Stimulated activated CD8-positive, alpha-beta memory T cell treated with anti-CD3 and anti-CD28 coated beads, Interleukin-12 subunit alpha, Interleukin-12 subunit beta, amount 100 ng/mL, for 24 hours (primary cell): ENCODE results near the gene DNAJA2.
A peak's percentile ranks its signal among the peaks of the same experiment; 100 is the strongest.

Experiments
- DNase-seq: peaks from one replicate; pipeline ENCODE4 v3.0.0-alpha.2; 2020; ENCODE audit errors: extremely low read depth

DNAJA2 gene

DNA sequence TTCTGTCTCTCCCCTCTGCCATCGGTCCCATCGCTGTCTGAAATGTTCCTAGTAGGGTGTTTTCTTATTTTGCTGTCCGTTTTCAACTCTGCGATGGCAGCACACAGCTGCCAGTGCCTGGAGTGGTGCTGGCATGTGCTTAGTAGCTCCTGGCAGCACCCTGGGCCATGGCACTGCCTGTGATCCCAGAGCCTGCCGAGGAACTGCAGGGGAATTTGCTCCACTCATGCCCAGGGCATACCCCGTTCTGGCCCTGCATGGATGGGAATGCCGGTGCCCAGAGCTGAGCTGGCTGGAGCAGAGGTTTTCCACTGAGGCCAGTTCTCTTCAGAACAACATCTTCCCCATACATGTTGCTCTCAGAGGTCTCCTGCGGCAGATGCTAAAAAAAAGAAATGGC lies 46.2 kb downstream of the DNAJA2 start:
- DNase-seq, result no peak

DNA sequence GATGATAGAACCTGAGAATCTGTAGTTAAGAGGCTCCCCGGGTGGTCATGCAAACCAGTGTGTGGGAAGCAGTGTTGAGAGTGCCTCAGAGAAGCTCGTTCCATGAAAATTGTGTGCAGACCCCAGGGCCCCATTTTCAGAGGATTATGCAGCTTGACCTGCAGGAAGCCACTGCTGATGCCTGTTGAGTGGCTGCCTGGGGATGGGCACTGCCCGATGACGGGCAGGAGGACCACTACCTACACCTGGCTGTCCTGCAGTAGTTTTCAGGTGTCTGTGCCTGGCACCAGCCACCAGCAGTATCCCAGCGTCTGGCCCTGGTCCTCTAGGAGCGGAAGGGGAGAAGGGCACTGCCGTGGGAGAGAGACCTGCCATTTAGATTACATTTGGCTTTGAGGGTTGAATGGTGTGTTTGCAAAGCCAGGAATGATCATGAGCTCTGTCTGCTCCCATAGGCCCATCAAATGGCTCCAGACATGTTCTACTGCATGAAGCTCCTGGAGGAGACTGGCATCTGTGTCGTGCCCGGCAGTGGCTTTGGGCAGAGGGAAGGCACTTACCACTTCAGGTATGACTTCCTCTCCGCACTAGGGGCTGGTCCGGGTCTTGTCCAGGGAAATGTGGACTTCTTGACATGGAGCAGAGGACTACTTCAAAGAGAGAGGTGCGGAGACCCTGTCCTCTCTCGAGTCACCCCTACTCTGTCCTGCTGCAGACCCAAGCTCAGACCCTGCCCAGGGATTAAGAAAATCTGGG lies 46.8 kb downstream of the DNAJA2 start:
- DNase-seq, result no peak

DNA sequence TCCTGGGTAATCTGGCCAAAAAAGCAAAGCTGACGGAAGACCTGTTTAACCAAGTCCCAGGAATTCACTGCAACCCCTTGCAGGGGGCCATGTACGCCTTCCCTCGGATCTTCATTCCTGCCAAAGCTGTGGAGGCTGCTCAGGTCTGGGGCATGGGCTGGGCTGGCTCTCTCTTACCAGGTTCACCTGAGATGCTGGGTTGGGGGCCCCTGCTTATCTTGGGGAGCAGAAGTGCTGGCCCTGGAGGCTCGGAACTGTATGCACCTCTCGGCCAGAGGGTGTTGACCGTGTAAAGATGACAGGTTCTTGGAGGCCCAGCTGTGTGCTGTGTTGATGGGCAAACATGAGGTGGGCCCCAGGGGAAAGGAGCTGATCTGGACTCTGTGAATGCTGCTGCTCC lies 49.1 kb downstream of the DNAJA2 start:
- no peak for DNase-seq

DNA sequence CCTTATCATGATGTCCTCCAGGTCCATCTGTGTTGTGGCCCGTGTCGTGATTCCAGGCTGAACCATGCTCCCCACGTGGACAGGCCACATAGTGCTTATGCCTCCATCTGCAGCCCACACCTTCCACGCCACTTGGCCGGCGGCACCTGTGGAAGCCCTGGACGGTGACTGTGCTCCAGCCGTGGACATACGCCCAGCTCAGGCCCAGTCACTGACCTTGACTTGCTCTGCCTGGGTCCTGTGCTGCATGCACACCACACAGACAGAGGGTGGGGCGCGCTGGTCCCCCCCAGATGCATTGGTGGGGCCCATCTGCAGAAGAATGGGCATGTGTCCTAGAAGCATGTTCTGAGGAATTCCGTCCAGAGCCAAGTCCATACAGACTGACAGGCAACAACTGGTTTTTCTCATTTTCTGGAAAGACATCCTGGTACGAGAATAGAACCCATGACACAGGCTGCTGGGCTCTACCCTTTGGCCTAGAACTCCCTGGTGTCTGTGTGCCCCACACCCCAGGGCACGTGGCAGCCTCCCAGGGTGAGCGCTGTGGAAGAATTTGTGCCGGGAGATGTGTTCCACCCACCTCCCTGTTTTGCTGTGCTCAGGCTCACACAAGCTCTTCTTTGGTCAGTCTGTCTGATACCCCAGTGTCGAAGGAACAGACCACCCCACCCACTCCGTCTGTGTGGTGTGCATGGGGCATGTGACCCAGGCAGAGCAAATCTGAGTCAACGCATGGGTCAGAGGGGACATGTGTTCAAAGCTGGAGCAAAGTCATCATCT lies 49.8 kb downstream of the DNAJA2 start:
- no peak for DNase-seq

DNA sequence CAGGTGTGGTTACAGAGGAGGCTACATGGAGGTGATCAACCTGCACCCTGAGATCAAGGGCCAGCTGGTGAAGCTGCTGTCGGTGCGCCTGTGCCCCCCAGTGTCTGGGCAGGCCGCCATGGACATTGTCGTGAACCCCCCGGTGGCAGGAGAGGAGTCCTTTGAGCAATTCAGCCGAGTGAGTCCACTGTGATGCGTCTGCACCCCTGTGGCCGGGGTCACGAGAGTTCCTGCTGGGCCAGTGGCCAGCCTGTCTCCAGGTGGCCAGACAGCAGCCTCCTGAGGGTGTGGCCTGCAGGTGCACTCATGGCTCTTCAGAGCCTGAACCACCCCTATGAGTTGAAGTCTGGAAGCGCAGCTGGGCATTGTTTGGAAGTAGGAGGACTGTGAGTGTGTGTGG lies 51.2 kb downstream of the DNAJA2 start:
- DNase-seq, result no peak

DNA sequence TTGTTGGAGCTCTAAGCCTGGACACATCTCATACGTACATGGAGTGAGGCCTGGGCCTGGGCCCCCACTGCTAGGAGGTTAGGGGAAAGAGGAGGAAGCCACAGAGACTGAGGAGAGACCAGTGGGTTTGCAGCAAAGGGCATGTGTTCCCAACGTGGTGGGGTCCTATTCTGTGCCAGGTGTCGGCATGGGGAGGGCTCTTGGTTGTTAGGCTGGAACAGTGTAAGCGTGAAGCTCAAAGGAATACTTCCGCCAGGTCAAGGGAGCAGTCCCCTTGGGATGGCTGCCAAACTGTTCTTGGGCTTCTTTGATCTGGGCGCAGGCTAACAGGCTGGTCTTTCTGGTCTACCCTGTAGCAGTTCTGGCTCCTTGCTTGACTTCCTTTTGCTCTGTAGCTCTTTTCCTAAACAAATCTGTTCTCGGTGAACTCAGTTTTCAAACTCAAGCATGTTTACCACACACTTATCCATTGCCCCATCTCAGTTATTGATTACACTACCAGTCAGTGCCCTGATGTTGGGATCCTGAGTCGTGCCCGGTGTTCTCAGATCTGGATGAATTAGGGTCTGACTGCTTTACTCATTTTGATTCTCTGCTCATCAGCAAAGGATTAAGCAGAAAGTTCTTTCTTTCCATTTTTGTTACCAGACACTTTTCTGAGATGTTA lies 52.9 kb downstream of the DNAJA2 start:
- no peak for DNase-seq

DNA sequence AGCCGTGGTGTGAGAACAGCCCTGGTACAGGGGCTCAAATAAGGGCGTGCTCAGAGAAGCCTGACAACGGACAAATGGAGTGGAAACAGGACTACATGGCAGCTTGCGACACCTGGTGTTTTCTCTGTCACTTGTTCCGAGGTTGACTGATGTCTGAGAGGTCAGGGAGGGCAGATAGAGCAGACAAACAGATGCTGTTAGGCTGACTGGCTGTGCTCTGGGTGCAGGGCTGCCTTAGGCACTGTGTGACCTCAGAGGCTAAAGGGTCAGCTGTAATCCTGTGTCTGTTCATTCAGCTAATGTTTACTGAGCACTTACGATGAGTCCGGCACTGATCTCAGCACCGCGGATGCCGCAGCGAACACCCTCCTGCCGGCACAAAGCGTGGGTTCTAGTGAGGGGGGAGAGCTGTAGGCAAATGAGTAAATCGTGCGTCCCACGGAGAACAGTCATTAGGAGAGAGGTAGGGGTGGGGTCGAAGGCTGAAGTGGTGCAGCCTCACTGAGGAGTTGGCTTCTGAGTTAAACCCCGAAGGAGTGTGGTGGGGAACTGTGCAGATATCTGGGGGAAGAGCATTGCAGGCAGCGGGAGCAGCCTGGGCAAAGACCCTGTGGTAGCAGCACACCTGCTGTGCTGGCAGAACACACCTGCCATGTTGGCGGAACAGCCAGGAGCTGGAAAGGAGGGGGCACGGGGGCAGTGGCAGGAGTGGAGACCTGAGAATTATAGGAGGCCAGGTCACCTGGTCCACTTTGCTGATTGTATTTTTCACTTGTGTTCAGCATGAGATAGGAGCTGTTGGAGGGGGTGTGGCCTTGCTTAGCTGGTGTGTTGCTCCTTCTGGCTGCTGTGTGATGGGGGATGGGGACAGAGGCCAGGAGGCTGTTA lies 54.3 kb downstream of the DNAJA2 start:
- no peak for DNase-seq

DNA sequence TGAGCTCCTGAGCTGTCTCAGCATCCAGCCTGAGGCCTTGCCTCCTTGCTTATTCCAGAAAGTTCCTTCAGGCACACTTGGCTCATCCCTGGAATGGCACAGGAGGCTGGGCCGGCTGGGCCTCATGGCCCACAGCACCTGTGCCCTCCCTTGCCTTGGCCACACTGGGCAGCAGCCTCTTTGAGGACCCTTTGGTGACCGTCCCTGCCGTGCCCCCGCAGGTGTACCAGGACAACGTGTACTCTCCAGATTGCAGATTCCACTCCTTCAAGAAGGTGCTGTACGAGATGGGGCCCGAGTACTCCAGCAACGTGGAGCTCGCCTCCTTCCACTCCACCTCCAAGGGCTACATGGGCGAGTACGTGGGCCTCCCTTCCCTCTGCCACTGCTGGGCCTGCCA lies 55.1 kb downstream of the DNAJA2 start:
- DNase-seq, result no peak

DNA sequence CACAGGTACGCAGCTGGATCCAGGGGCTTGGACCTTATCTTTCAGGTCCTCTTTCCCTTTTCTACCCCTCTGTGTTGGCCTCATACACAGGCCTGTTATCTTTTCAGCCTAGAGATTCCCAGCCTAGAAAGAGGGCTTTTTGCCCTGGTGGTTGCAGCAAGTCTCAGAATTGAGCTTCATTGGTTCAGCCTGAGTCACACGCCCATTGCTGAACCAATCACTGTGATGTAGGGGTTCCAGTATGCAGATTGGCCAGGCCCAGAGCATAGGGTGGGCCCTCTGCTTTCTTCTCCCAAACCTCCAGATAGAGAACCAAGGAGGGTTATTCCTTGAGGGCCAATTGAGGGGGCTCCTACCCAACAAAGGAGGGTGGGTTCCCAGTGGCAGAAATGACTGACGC lies 56.5 kb downstream of the DNAJA2 start:
- DNase-seq, result no peak

DNA sequence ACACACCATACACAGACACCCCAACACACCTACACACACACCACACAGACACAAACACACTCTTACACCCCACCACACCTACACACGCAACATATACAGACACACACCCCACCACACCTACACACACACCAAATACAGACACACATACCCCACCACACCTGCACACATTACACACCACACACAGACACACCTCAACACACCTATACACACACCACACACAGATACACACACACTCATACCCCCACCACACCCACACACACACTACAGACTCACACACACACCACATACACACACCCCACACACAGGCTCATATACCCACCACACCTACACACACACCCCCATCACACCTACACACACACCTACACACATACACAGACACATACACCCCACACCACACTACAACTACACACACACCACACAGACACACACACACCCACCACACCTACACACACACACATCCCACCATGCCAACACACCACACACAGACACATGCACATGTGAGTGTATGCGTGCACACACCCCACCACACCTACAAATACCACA lies 57.9 kb downstream of the DNAJA2 start:
- DNase-seq, result no peak

DNA sequence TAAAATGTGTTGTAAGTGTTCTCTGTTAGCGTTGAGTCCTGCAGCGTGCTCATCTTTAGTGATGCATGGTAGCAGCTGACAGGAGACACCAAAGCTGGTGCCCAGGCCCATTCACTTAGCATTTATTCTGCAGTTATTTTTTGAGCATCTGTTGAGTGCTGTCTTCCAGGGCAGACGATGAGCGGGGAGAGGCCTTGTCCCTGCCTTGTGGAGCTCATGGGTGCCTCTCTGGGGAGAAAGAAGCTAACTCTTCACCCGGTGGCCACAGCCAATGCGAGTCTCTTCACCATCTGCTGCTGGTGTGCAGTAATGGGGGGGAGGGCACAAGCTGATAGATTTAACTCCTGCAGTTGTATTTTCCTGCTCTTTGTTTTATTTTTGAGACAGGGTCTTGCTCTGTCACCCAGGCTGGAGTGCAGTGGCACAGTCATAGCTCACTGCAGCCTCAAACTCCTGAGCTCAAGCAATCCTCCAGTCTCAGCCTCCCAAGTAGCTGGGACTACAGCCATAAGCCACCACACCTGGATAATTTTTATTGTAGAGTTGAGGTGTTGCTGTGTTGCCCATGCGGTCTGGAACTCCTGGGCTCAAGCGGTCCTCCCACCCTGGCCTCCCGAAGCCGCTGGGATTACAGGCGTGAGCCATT lies 58.8 kb downstream of the DNAJA2 start:
- DNase-seq, result no peak

DNA sequence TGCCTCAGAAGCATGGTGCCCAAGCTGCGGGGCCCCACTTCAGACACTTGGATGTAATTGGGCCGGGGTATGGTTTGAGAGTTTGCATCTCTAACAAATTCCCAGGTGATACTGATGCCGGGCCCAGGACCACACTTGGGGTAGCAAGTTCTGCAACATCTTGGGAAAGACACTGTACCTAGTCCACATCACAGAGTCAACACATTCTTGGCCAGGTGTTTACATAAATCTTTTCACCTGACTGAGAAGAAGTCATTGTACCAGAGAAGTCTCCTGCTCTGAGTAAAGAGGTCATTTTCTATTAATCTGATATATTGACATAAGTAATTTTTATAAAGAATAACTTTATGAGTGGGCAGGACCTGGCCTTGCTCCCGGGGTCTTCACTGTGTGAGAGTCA lies 61.8 kb downstream of the DNAJA2 start:
- DNase-seq, result no peak

DNA sequence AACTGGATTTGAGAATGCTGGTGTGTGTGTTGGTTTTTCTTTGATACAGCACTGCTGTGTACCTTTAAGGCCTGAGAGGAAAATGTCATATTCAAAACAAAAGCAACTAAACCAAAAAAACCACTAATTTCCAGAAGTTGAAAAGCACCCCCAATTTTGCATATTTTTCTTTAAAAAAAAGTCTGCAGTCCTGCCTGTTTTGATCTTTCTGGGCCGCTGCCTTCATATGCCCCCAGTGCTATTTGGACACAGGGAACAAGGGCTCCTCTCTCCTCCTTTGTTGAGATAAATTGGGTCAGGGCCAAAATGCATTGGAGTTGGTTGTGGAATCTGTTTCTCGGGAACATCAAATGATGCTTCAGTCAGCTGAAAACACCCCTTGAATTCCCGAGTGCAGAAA lies 62.4 kb downstream of the DNAJA2 start:
- no peak for DNase-seq

DNA sequence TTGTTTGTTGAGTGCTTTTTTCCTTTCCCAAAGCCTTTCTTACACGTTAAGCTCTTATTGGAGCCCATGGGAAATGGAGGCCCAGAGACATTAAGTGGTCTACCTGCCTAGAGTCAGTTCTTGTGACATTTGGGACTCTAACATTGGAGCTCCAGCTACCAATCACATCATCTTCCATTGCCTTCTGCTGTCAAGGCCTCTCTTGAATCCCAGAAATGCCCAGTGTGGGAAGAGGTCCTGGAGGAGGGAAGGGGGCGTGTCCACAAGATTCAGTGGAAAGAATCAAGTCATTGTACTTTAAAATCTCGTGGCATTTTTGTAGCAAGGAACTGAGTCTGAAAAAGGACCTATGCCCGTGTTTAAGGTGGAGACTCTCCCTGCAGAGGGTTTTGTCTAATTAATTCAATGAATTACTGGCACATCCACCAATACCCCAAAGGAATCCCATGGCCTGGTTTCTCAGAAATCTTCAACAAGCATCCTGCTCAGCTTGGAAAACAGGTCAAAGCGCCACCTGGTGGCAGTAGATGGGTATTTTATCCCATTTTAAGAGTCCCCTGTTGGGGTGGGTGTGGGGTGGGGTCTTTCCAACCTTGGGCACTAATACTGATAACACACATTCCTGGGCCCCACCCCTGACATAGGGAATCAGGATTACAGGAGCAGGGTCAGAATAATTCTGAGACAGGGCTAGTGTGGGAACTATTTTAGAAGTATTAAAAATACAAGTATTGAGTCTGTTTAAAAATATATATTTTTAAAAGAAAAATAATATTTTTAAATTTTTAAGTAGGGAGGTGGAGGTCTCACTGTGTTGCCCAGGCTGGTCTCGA lies 64.7 kb downstream of the DNAJA2 start:
- DNase-seq, result peak; percentile 20

DNA sequence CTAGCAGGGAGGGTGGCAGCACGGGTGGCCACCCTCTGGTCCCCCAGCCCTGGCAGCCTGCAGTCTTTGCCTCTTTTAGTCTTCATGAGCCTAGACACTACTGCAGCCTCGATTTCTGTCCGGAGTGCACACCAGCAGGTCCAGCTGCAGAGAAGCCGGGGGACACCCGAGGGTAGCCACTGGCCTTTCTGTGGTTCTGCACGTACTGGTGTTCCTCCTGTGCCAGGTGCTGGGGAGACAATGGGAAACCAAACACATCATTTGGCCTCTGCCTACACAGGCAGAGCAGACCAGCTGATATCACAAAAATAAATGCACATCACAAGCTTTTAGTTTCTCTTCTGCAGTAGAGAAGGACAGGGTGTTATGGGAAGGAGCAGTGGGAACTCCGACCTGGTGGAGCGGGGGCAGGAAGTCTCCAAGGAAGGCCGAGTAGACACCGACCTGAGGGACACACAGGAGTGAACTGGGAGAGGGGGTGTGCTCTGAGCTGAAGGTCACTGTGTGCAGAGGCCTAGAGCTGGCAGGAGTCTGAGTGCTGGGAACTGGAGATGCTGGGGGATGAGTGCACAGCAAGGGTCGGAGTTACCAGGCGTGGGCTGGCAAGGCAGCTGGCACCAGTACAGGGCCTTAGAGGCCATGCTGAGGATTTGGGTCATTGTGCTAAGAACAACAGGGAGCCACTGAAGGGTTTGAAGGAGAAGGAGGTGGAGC lies 66.3 kb downstream of the DNAJA2 start:
- DNase-seq, result no peak

DNA sequence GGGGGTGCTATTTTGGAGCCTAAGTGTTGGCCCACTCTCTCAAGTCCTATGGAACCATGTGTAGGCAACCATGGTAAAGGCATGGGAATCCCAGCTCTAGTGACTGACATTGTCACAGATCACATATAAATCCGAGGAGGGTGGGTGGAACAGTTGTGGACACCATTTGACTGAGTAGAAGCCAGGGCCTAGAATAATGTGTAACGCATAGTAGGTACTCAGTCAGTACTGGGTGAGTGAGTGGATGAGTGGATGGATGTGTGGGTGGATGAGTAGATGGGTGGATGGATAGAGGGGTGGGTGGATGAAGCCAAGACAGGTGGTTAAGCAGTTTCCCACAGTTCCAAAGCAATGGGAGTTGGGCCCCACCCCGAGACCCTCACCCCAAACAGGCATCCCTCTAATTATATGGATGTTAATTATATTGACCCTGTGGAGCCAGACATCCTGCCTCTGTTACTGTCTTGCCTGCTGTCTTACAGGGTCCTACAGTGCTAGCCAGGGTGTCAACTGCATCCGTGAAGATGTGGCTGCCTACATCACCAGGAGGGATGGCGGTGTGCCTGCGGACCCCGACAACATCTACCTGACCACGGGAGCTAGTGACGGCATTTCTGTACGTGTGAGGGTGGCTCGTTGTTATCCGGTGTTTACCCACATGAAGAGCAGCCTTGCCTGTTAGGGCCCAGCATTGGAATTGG lies 67.0 kb downstream of the DNAJA2 start:
- DNase-seq, result no peak
